ENCODE measurements around the gene DPT. TPM values are rescaled to one million over a fixed set of nuclear protein-coding genes. Genes with fewer than 3 reads are reported as not detected.
A peak's percentile ranks its signal among the peaks of the same experiment; 100 is the strongest.

DPT gene
- total and polyA plus RNA-seq, 3 donors from 2014 or later: 6.9 to 78.7 (median 8.2) TPM

DNA sequence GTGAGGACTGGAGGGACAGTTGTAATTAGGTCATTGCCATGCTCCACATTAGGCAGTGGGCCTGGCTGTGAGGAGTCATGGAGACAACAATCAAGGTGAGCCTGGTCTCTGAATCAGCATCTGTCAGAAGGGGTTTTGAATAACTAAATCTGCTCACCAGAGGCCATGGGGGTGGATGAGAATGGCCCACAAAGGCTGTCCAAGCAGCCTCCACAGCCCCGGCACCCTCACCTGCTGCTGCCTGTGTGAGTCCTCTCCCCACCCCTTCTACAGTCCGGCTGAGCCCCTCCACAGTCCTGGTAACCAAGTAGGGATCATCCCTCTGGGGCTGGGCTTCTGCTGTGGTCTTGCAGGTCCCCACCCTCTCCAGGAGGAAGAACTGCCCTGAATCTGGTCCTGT lies 2.3 kb downstream of the DPT start:
- H3K9me3 ChIP-seq: no peaks in the 10 kb centered on the region
- H3K36me3 ChIP-seq (ENCODE audit: low read depth, missing control alignments): no peaks in the 10 kb centered on the region
- no peak for DNase-seq
- H3K27ac ChIP-seq: peak overlapping the region; percentile 25 to 28
- no peaks in the 10 kb centered on the region for H3K27me3 ChIP-seq
- intact Hi-C loops (cut with DNase I; ENCODE audit: low total_unique reads): no loop called here
- no peaks in the 10 kb centered on the region for H3K4me1 ChIP-seq
- TF ChIP-seq POLR2A (IDR thresholded peaks at IDR 0.05) (no peak), CTCF (IDR thresholded peaks at IDR 0.05) (no peak)
- WGBS, 2 donors: 80 to 100% methylated on average over 1 to 2 of the region's 2 CpGs
- H3K4me3 ChIP-seq: no peak overlapping the region

DNA sequence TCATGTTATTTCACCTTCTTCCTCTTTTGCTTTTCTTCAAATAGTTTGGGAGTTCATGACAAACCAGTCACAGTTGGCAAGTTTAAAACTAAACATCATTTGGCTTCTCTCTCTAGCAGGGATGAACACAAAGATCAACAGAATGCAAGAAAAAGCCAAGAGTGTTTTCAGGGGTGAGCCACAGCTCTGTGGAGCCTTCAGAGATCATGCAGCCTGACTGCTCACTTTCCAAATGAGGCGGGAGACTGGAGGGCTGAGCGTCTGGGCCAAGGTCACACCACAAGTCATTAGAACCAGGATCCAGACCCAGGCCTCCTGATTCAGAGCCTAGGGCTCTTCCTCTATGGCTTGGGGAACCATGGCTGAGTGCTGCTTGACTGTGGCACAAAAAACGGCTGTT lies 2.7 kb downstream of the DPT start:
- H3K4me1 ChIP-seq: no peaks in the 10 kb centered on the region
- 48 to 67% methylated on average over 3 of the region's 3 CpGs for WGBS, 2 donors
- no peak for TF ChIP-seq CTCF (IDR thresholded peaks at IDR 0.05)
- no peak for TF ChIP-seq POLR2A (IDR thresholded peaks at IDR 0.05)
- no peak overlapping the region for H3K4me3 ChIP-seq
- no peaks in the 10 kb centered on the region for H3K27me3 ChIP-seq
- H3K36me3 ChIP-seq (ENCODE audit: low read depth, missing control alignments): no peaks in the 10 kb centered on the region
- intact Hi-C loops (cut with DNase I; ENCODE audit: low total_unique reads): no loop called here
- peak overlapping the region; percentile 25 to 28 for H3K27ac ChIP-seq
- peak; percentile 47 for DNase-seq
- H3K9me3 ChIP-seq: no peaks in the 10 kb centered on the region

DNA sequence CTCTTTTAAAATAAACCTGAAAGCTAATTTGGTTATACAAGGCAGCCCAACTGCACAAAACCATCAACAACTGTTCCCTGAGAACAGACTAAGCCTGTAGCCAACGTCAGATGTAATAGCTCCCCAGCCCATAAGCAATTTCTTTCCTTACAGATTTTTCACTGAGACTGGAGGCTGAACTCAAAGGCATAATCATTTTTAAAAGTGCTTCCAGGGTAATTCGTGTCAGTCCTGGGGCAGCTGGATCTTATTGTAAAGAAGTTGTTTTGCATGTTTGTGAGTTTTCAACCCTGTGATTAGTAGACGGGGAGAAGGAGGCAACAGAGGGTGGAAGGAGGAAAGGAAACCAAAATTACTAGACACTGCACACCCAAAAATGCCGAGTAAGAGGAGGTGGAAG lies 3.2 kb downstream of the DPT start:
- Histone ChIP-seq H3K4me1 (no peaks in the 10 kb centered on the region), H3K36me3 (ENCODE audit: low read depth, missing control alignments) (no peaks in the 10 kb centered on the region), H3K27ac (peak overlapping the region; percentile 25 to 28), H3K4me3 (no peak overlapping the region), H3K27me3 (no peaks in the 10 kb centered on the region), H3K9me3 (no peaks in the 10 kb centered on the region)
- WGBS, 2 donors: 50 to 59% methylated on average over 4 of the region's 4 CpGs
- intact Hi-C loops (cut with DNase I; ENCODE audit: low total_unique reads): no loop called here
- TF ChIP-seq CTCF (IDR thresholded peaks at IDR 0.05) (no peak), POLR2A (IDR thresholded peaks at IDR 0.05) (no peak)
- no peak for DNase-seq

GRCh38 chr1:168725060-168725459 lies 3.9 kb downstream of the DPT start:
- TF ChIP-seq POLR2A (IDR thresholded peaks at IDR 0.05): no peak
- no peak for TF ChIP-seq CTCF (IDR thresholded peaks at IDR 0.05)
- WGBS, 2 donors: 91 to 96% methylated on average over 2 of the region's 2 CpGs
- no peak for DNase-seq
- no peaks in the 10 kb centered on the region for H3K36me3 ChIP-seq (ENCODE audit: low read depth, missing control alignments)
- H3K4me1 ChIP-seq: no peaks in the 10 kb centered on the region
- intact Hi-C loops (cut with DNase I; ENCODE audit: low total_unique reads): no loop called here
- H3K27me3 ChIP-seq: no peaks in the 10 kb centered on the region
- no peak overlapping the region for H3K27ac ChIP-seq
- no peak overlapping the region for H3K4me3 ChIP-seq
- H3K9me3 ChIP-seq: no peaks in the 10 kb centered on the region

GRCh38 chr1:168723000-168723399 lies 6.0 kb downstream of the DPT start:
- WGBS, 2 donors: 38 to 58% methylated on average over 1 of the region's 1 CpG

More at GRCh38 chr1:168723000-168723399, 6.0 kb downstream of the DPT start:
- H3K27me3 ChIP-seq: no peaks in the 10 kb centered on the region
- no peaks in the 10 kb centered on the region for H3K36me3 ChIP-seq (ENCODE audit: low read depth, missing control alignments)
- no peaks in the 10 kb centered on the region for H3K9me3 ChIP-seq
- intact Hi-C loops (cut with DNase I; ENCODE audit: low total_unique reads): no loop called here
- no peak overlapping the region for H3K4me3 ChIP-seq
- no peak for DNase-seq
- H3K27ac ChIP-seq: no peak overlapping the region
- TF ChIP-seq POLR2A (IDR thresholded peaks at IDR 0.05) (no peak), CTCF (IDR thresholded peaks at IDR 0.05) (no peak)
- H3K4me1 ChIP-seq: no peaks in the 10 kb centered on the region

Data from testis (tissue), 3 donors.